HG02642 (cell line): Measurements from ENCODE around the gene TRAF2.

Experiments
- ATAC-seq: cut with Tn5 transposase; IDR thresholded peaks from one replicate; pipeline ENCODE4 v1.9.1; 2021; ENCODE audit warnings: mild to moderate bottlenecking; ENCODE audit not compliant: unreplicated experiment, poor library complexity

Gene TRAF2

GRCh38 chr9:136957461-136957860, 71.1 kb downstream of the TRAF2 start:
- ATAC-seq: no peak

DNA sequence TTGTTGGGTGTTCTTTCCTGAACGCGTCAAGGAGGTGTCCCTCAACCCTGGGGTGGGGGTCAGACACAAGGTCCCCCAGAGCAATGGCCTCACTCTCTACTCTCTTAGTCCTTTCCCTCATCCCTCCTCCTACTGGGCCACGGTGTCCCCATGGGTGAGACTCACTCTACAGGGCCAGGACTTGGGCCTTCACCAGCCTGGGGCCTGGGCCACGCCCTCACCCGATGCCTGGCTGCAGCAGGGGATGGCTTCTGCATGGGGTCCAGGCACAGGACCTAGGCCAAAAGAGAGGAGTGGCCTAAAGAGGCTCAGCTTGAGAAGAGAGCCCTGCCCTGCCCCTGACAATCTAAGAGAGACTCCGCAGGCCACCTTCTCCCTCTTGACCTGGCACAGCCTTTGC, 71.6 kb downstream of the TRAF2 start:
- no peak for ATAC-seq

GRCh38 chr9:136958473-136958872, 72.2 kb downstream of the TRAF2 start:
- ATAC-seq: no peak

- no peak for ATAC-seq
Observed at GRCh38 chr9:136958898-136959850, 72.9 kb downstream of the TRAF2 start.

DNA sequence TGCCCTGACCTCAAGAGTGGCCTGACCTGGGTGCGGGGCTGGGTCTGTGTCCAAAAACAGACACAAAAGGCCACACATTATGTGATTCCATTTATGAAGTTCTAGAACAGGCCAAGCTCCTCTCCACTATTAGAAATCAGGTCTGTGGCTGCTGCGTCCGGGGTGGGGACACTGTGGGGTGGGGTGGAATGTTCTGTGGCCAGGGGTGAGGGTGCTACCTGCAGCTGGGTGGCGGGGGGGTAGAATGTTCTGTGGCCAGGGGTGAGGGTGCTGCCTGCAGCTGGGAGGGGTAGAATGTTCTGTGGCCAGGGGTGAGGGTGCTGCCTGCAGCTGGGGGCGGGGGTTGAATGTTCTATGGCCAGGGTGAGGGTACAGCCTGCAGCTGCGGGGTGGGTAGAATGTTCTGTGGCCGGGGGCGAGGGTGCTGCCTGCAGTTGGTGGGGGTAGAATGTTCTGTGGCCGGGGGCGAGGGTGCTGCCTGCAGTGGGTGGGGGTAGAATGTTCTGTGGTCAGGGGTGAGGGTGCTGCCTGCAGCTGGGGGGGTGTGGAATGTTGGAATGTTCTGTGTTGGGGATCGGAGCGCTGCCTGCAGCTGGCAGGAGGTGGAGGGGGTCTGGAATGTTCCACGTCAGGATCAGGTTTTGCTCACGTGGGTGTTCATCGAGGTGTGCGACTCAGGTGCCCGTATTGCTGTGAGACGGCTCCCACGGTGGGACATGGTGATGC, 74.1 kb downstream of the TRAF2 start:
- ATAC-seq: no peak

- no peak for ATAC-seq
Observed at GRCh38 chr9:136960938-136961275, 74.6 kb downstream of the TRAF2 start.

DNA sequence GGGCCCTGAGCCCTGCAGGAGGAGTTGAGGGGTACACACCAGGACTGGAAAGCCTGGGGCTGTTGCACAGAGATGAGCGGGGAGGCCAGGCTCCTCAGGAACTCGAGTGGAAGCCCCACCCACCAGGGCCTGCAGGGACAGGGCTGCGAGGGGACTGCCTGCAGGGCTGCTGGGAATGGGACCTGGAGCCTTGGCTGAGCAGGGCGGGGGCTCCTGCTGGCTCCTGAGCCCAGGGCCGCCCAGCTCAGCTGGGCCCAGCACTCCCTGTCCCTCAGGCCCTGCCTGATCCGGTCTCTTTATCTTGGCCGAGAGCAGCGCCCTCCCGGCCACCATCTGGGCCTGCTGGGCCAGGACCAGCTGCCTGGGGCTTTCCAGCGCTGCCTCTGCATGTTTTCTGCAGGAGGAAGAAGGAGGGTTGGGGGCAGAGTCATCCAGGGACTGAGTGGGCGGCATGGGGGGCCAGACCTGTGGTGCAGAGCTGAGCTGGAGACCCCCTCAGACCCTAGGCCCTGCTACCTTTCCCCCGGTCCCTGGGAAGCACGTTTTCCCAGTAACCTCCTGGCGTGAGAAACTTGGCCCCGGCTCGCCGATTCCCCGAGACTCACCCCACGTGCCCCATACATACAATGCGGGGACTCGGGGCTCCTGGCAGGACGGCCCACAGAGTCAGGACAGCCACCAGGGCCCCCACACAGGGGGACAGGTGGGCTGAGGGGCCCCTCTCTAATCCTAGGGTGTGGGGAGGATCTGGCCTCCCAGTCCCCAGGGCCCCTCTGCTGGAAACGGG, 75.2 kb downstream of the TRAF2 start:
- ATAC-seq: no peak

GRCh38 chr9:136962163-136962562, 75.8 kb downstream of the TRAF2 start:
- ATAC-seq: no peak

GRCh38 chr9:136962701-136963248, 76.5 kb downstream of the TRAF2 start:
- no peak for ATAC-seq

- no peak for ATAC-seq
Observed at GRCh38 chr9:136963341-136963740, 77.0 kb downstream of the TRAF2 start.

DNA sequence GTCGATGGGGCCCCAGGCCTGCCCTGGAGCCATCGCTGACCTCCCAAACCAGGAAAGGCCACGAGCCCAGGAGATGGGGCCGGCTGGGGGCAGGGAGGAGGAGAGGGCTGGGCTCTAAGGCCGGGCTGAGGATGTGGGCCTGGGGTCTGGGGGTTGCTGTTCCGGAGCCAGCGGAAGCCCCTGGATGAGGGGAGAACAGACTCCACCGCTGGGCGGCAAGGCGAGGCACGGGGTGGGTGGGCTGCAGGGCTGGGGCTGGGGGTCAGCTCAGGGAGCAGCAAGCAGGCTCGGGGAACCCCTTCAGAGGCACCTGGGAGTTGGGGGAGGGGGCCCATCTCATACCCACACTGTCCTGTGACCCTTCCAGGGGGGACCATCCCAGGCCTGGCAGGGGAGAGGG, 77.4 kb downstream of the TRAF2 start:
- ATAC-seq: no peak

GRCh38 chr9:136964171-136964689, 77.9 kb downstream of the TRAF2 start:
- no peak for ATAC-seq

- ATAC-seq: no peak
Observed at GRCh38 chr9:136964833-136965422, 78.6 kb downstream of the TRAF2 start.

DNA sequence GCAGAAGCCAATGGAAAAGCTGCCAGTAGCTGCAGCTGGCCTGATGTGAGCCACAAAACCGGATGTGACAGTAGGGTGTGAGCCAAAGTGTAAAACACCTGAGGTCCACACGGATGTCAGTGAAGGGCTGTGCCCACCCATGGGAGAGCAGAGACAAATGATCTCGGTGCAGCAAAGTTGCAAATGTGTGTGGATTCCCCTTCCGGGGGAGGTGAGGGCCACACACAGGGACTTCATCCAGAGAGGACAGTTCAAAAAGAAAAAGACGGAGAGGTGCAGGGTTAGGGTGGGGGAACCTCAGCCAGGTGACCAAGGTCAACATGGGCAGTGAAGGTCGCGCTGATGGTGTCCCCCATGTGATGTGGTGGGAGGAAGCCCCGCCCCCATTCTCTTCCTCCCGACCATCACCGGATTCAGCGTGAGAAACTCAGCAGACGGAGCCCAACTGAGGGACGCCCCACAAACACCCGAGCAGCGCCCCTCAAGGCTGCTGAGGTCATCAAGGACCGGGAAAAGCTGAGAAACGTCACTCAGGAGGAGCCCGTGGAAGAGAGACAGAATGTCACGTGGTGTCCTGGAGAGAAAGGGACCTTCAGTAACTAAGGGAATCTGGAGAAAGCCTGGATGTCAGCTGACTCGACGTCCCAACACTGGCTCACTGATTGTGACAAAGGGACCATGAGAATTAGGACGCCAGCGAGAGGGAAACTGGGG, 79.6 kb downstream of the TRAF2 start:
- no peak for ATAC-seq

GRCh38 chr9:136968333-136969127, 82.2 kb downstream of the TRAF2 start:
- ATAC-seq: no peak

DNA sequence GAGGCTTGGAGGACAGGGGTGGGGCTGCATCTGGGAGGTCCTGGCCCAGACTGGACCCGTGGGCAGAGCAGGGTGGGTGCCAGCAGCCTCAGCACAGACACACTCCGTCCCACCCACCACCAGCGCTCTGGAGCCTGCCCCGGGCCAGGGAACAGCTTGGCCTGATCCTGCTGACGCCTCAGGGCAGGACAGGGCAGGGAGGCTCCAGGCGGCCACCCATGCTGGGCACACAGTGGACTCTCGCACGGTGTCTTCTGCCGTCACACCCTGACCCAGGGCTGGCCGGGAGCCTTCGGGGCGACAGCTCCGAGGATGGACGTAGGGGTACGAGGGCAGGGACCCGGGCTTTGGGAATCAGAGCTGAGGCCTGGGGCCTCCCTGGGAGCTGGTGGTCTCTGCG, 82.8 kb downstream of the TRAF2 start:
- ATAC-seq: no peak

DNA sequence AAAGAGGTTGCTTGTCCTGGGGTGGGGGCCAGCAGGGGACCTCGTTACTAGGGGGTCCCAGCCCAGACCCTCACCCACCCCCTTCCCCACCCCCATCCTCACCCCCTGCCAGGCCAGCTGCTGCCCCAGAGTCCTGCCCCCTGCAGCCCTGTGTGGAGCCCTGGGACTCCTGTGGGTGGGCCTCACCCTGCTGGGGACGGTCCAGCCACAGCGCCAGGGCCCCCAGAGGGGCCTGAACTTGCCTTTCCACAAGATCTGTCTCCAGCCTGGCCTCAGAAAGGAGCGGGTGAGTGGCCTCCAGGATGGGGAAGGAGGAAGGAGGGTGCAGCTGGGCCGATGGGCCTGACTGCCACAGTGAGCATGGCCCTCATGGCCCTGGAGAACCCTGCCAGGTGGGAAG, 83.5 kb downstream of the TRAF2 start:
- ATAC-seq: no peak

DNA sequence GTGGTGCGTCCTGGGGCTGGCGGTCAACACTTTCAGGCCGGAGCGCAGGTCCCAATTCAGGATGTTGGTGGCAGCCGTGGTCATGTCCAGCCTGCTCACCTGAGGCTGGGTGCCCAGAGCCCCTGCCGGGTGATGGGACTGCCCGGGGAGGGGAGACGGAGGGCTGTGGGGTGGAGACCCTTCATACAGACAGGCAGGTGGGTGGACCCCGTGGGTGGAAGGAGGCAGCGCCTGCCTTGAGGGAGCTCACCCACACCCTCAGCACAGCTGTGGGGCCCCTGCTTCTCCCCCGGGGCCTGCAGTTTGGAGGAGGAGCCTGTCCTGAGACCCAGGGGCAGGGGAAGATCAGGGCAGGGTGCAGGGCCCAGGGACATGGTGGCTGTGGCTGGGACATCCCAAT, 84.0 kb downstream of the TRAF2 start:
- no peak for ATAC-seq

DNA sequence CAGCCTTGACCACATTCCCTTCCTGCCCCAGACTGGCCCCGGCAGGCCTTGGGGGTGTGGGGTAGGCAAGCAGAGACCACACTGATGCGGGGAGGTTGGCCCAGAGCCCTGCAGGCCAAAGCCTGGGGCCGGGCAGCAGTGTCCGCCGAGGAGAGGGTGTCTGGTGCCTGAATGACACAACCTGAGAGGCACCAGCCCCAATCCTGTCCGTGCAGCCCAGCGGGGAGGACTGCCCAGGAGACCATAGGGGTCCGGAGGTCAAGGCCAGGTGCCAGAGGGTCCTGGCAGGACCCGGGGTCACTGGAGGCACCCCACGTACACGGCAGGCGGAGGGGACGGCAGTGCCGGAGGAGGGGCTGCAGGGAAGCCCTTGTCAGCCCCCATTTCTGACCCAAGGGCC, 85.4 kb downstream of the TRAF2 start:
- no peak for ATAC-seq
